Naive B cell (primary cell): Measurements from ENCODE around the gene SIMC1. TPM values are rescaled to one million over a fixed set of nuclear protein-coding genes. Genes with fewer than 3 reads are reported as not detected.
"Not testable (repeated sequence)": the region's sequence is repeated elsewhere in the genome, so short reads cannot be mapped to it uniquely, and the experiment has no call there.

ENCODE experiments used
- ATAC-seq, 2 donors: fragments of 150-1000 bp; cut with Tn5 transposase; 2 replicates each; pipeline ENCODE4 v1.10.0; 2021; ENCODE audit warnings: low read depth in 2 of 2, mild to moderate bottlenecking in 2 of 2, moderate library complexity in 2 of 2
- DNase-seq: peaks from one replicate; pipeline ENCODE4 v3.0.0; 2022
- H3K27ac Mint-ChIP-seq, 6 donors: one replicate each; pipeline ENCODE4 v1.8.0; 2020 to 2022; ENCODE audit warnings: mild to moderate bottlenecking in 6 of 6, mixed read lengths in 6 of 6, moderate library complexity in 5 of 6, inconsistent platforms in 2 of 6
- H3K27me3 Mint-ChIP-seq, 3 donors: one replicate each; pipeline ENCODE4 v1.8.0; 2021 to 2022; ENCODE audit warnings: mixed read lengths in 3 of 3, mild to moderate bottlenecking in 1 of 3
- H3K36me3 Mint-ChIP-seq, 2 donors: one replicate each; pipeline ENCODE4 v1.8.0; 2020 to 2022; ENCODE audit warnings: mixed read lengths in 2 of 2, inconsistent platforms in 1 of 2, mild to moderate bottlenecking in 1 of 2
- H3K4me1 Mint-ChIP-seq, 3 donors: one replicate each; pipeline ENCODE4 v1.8.0; 2020 to 2022; ENCODE audit warnings: mixed read lengths in 3 of 3, inconsistent platforms in 1 of 3, mild to moderate bottlenecking in 1 of 3, moderate library complexity in 1 of 3
- H3K4me3 Mint-ChIP-seq, 8 donors: one replicate each; pipeline ENCODE4 v1.8.0; 2020 to 2022; ENCODE audit warnings: mild to moderate bottlenecking in 8 of 8, mixed read lengths in 8 of 8, moderate library complexity in 8 of 8, inconsistent platforms in 2 of 8
- H3K9me3 Mint-ChIP-seq, 7 donors: one replicate each; pipeline ENCODE4 v1.8.0; 2020 to 2022; ENCODE audit warnings: mixed read lengths in 7 of 7, mild to moderate bottlenecking in 5 of 7, inconsistent platforms in 2 of 7, moderate library complexity in 1 of 7
- polyA plus RNA-seq, 6 donors: library from polyadenylated mRNA; unstranded; fragments of 300-500 nt; fragmentation: Illumina TruSeq; gene quantifications; one replicate each; pipeline ENCODE4 v1.2.3, GENCODE V29; 2021; ENCODE audit warnings: low read depth in 6 of 6

SIMC1 gene
- polyA plus RNA-seq, 6 donors from 2014 or later: 0.43 to 28.1 (median 13.6) TPM

- not testable (repeated sequence) for DNase-seq, H3K36me3 Mint-ChIP-seq, H3K27ac Mint-ChIP-seq, H3K27me3 Mint-ChIP-seq, H3K4me1 Mint-ChIP-seq, H3K4me3 Mint-ChIP-seq, ATAC-seq
- peaks cover 0 to 13% (median 3%) of the 10 kb centered on the region in 7 donors for H3K9me3 Mint-ChIP-seq
Measured at GRCh38 chr5:176289018-176289417, 50.8 kb downstream of the SIMC1 start.

- not testable (repeated sequence) for H3K27me3 Mint-ChIP-seq, H3K4me3 Mint-ChIP-seq, H3K36me3 Mint-ChIP-seq, H3K27ac Mint-ChIP-seq, ATAC-seq, H3K4me1 Mint-ChIP-seq, DNase-seq
- H3K9me3 Mint-ChIP-seq: peaks cover 0 to 10% (median 1%) of the 10 kb centered on the region in 7 donors
Measured at GRCh38 chr5:176290057-176290840, 52.0 kb downstream of the SIMC1 start.

GRCh38 chr5:176305356-176305755 lies 67.1 kb downstream of the SIMC1 start:
- DNase-seq, H3K27ac Mint-ChIP-seq, H3K4me3 Mint-ChIP-seq, H3K9me3 Mint-ChIP-seq, H3K4me1 Mint-ChIP-seq, ATAC-seq, H3K27me3 Mint-ChIP-seq: not testable (repeated sequence)
- H3K36me3 Mint-ChIP-seq: peaks cover 8 to 24% of the 10 kb centered on the region in 2 donors

- no peaks in the 10 kb centered on the region for H3K4me1 Mint-ChIP-seq
- H3K36me3 Mint-ChIP-seq: peaks cover 6 to 30% of the 10 kb centered on the region in 2 donors
- no peaks in the 10 kb centered on the region for H3K27me3 Mint-ChIP-seq
- peak overlapping the region in 1 of 6 donors; percentile 43 for H3K27ac Mint-ChIP-seq
- H3K9me3 Mint-ChIP-seq: no peaks in the 10 kb centered on the region
- no peak for DNase-seq
- H3K4me3 Mint-ChIP-seq: no peak overlapping the region
- no peak for ATAC-seq
Measured at GRCh38 chr5:176317534-176318374, 79.5 kb downstream of the SIMC1 start.

GRCh38 chr5:176319827-176320554 lies 81.8 kb downstream of the SIMC1 start:
- Mint-ChIP-seq H3K4me1 (no peaks in the 10 kb centered on the region), H3K4me3 (no peak overlapping the region), H3K27me3 (no peaks in the 10 kb centered on the region), H3K9me3 (no peaks in the 10 kb centered on the region), H3K27ac (no peak overlapping the region), H3K36me3 (peaks cover 4 to 13% of the 10 kb centered on the region in 2 donors)
- DNase-seq (no peak), ATAC-seq (no peak)

GRCh38 chr5:176320577-176320976 lies 82.4 kb downstream of the SIMC1 start:
- H3K27me3 Mint-ChIP-seq: no peaks in the 10 kb centered on the region
- no peak overlapping the region for H3K27ac Mint-ChIP-seq
- peaks cover 4 to 9% of the 10 kb centered on the region in 2 donors for H3K36me3 Mint-ChIP-seq
- no peaks in the 10 kb centered on the region for H3K4me1 Mint-ChIP-seq
- no peak overlapping the region for H3K4me3 Mint-ChIP-seq
- no peak for DNase-seq
- ATAC-seq: no peak
- no peaks in the 10 kb centered on the region for H3K9me3 Mint-ChIP-seq

- H3K27ac Mint-ChIP-seq: peak overlapping the region in 1 of 6 donors; percentile 19
- H3K27me3 Mint-ChIP-seq: no peaks in the 10 kb centered on the region
Measured at GRCh38 chr5:176334031-176334770, 96.0 kb downstream of the SIMC1 start.

GRCh38 chr5:176337913-176338312 lies 99.7 kb downstream of the SIMC1 start:
- DNase-seq (no peak), ATAC-seq (no peak)
- Mint-ChIP-seq H3K9me3 (peaks cover 6 to 12% (median 7%) of the 10 kb centered on the region in 7 donors), H3K27ac (peak overlapping the region in 1 of 6 donors; percentile 39), H3K4me3 (no peak overlapping the region), H3K4me1 (no peaks in the 10 kb centered on the region), H3K27me3 (no peaks in the 10 kb centered on the region), H3K36me3 (peaks cover 23 to 30% of the 10 kb centered on the region in 2 donors)

More at GRCh38 chr5:176334031-176334770, 96.0 kb downstream of the SIMC1 start:
- Mint-ChIP-seq H3K4me1 (no peaks in the 10 kb centered on the region), H3K9me3 (peaks cover 6 to 12% (median 7%) of the 10 kb centered on the region in 7 donors), H3K36me3 (peaks cover 28 to 30% of the 10 kb centered on the region in 2 donors), H3K4me3 (no peak overlapping the region)
- DNase-seq (no peak), ATAC-seq (no peak)

GRCh38 chr5:176339304-176339703 lies 101.1 kb downstream of the SIMC1 start:
- no peak overlapping the region for H3K27ac Mint-ChIP-seq
- peaks cover 15 to 20% of the 10 kb centered on the region in 2 donors for H3K36me3 Mint-ChIP-seq
- no peak for ATAC-seq

GRCh38 chr5:176341325-176342157 lies 103.3 kb downstream of the SIMC1 start:
- no peak overlapping the region for H3K4me3 Mint-ChIP-seq

More at GRCh38 chr5:176339304-176339703, 101.1 kb downstream of the SIMC1 start:
- no peaks in the 10 kb centered on the region for H3K27me3 Mint-ChIP-seq
- no peak for DNase-seq
- H3K4me3 Mint-ChIP-seq: no peak overlapping the region
- H3K4me1 Mint-ChIP-seq: no peaks in the 10 kb centered on the region
- H3K9me3 Mint-ChIP-seq: peaks cover 0 to 4% (median 3%) of the 10 kb centered on the region in 7 donors

GRCh38 chr5:176342158-176342483 lies 103.9 kb downstream of the SIMC1 start:
- ATAC-seq: no peak
- Mint-ChIP-seq H3K9me3 (no peaks in the 10 kb centered on the region), H3K27ac (peak overlapping the region in 4 of 6 donors; percentile 0 to 35 (median 10)), H3K36me3 (peaks cover 7 to 8% of the 10 kb centered on the region in 2 donors), H3K4me1 (no peaks in the 10 kb centered on the region), H3K4me3 (no peak overlapping the region), H3K27me3 (no peaks in the 10 kb centered on the region)
- DNase-seq: no peak

More at GRCh38 chr5:176341325-176342157, 103.3 kb downstream of the SIMC1 start:
- peaks cover 13% of the 10 kb centered on the region in 2 donors for H3K36me3 Mint-ChIP-seq
- no peaks in the 10 kb centered on the region for H3K27me3 Mint-ChIP-seq
- H3K27ac Mint-ChIP-seq: peak overlapping the region; percentile 0 to 70 (median 26)
- no peak for ATAC-seq
- H3K4me1 Mint-ChIP-seq: no peaks in the 10 kb centered on the region
- no peak for DNase-seq
- H3K9me3 Mint-ChIP-seq: no peaks in the 10 kb centered on the region
